ENCODE results near the gene TNC.

- TF ChIP-seq SUZ12 (IDR thresholded peaks at IDR 0.05; ENCODE audit: extremely low read depth, insufficient read depth, insufficient read length): no peak
- no peak for TF ChIP-seq YY1 (IDR thresholded peaks at IDR 0.05; ENCODE audit: insufficient read depth, insufficient read length)
Observed at GRCh38 chr9:114994768-114995167, 123.2 kb downstream of the TNC start.
